GM21529 (cell line): ENCODE results near the gene TMCC1.
"Not testable (repeated sequence)": the region's sequence is repeated elsewhere in the genome, so short reads cannot be mapped to it uniquely, and the experiment has no call there.

Source experiments
- ATAC-seq: cut with Tn5 transposase; IDR thresholded peaks from one replicate; pipeline ENCODE4 v1.9.1; 2021; ENCODE audit not compliant: unreplicated experiment

TMCC1 gene

DNA sequence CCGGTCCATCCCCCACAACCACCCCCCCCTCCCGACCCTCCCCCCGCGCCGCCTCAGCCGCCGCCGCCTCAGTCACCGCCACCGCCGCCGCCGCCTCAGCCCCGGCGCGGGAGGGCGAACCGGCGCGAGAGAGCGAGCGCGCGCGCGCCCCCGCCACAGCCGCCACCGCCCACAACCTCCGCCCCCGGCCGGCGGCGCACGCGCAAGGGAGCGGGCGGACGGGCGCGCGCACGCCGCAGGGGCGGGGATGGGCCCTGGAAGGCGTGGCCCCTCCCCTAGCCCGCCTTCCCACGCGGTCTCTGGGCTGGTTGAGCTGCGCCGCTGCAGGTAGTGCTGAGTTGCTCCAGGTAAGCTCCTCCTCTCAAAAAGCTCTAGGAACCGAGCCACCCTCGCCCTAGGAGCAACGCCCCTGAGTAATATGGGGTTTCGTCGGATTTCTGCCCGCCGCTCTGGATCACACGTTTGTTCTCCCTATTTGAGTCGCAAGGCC lies at the start of gene TMCC1:
TSS of gene TMCC1 (minus strand) at position 131 of the 490 bp plus-strand sequence.
- ATAC-seq, result peak; percentile 79

DNA sequence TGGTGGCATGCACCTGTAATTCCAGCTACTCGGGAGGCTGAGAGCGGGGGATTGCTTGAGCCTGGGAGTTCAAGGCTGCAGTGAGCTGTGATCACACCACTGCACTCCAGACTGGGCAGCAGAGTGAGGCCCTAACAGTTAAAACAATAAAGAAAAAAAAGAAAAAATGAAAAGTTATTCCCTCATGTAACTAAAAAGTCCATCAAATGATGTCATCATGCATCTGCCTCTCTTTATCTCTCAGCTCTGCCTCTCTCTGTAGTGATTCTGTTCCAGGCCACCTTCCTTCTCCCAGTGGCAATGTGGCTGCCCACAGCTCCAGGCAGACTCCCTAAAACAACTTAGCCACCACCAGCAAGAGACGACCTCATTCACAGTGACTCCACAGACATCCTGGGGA lies 49.5 kb upstream of the TMCC1 start:
- ATAC-seq, result no peak

DNA sequence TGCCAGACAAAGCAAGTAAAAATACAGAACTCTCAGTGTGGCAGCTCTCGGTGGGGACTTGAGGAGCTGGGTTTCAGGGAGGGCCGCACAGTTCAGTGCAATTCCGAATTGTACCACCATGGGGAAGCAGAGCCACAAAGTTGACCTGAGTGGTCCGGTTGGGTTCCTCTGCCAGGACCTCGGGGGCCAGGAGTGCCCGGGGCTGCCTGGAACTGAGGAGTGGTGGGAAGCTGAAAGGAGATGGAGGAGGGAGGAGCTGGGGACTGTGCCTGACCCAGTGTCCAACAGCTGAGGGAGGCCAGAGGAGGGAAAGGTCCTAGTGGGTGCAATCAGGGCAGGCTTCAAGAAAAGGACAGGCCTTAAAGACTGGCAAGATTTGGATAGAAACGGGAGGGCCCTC lies 48.8 kb upstream of the TMCC1 start:
- ATAC-seq, result peak; percentile 59

DNA sequence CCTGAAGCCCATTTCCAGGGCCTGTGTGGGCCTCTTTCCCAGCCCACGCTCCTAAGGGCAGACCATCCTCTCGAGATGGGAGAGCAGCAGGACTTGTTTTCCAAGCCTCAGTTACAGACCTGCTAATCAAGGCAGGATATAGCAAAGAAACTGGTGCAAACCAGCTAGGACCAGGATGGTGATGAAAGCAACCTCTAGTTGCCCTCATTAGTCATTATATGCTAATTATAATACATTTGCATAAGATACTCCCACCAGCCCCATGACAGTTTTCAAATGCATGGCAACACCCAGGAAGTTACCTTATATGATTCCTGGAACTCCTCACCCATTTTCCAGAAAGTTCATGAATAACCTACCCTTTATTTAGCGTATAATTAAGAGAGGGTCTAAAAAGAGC lies 46.6 kb upstream of the TMCC1 start:
- ATAC-seq, result no peak

DNA sequence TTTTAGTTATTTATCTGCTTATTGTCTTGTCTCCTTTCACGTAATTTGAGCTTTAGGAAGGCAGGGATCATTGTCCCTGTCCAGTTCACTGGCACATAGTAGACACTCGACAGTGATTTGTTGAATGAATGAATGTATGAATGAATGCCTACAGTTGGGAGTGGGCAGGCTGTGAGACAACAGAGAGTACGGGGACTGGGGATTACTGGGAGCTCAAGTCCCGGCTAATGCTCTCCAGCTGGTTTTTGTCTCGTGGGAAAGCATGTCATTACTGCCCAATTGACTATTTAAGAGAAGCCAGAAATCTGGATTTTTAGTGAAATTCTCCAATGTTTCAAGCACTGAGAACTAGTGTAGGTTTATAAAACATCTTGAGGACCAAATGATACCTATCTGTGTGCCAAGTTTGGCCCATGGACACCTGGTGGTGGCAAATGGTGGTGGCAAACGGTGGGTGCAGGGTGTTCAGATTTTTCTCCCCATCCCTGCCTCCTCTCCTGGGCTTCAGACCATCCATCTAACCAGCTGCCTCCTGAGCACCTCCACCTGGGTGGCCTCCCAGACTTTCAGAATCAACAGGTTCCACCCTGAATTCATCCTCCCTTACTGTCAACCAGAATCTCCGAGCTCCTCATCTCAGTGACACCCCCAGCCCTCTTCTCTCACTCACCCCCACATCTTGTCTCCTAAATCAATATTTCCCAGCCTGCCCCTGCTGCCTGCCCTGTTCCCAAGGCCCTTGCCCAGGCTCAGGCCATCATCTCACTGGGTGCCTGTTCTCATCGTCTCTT lies 44.8 kb upstream of the TMCC1 start:
- no peak for ATAC-seq

DNA sequence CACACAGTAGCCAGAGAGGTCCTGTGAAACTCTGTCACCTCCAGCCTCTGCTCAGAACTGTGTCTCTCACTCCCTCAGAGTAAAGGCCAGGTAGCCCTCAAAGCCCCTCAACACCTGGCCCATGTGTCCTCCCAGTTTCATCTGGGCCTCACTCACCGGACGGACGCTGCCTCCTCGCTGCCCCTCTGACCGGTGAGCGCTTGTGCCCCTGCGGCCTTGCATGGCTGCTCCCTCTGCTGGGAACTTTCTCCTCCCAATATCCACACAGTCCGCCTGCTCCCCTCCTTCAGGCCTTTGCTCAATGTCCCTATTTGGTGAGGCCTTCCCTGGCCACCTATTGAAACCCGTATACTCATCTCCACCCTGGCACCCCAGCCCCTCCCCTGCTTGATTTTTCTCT lies 44.2 kb upstream of the TMCC1 start:
- ATAC-seq, result no peak

DNA sequence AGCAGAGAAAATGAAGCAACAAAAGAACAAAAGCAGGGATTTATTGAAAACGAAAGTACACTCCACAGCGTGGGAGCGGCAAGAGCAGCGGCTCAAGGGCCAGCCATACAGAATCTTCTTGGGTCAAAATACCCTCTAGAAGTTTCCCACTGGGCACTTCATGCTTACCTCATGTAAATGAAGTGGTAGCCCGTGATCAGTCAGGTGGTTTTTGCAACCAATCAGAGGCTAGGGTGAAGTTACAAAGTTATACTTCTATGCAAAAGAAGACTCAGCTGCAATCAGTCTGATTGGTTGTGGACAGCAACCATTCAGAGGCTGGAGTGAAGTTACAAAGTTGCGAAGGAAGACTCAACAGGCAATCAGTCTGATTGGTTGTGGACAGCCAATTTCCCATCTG lies 43.2 kb upstream of the TMCC1 start:
- no peak for ATAC-seq

DNA sequence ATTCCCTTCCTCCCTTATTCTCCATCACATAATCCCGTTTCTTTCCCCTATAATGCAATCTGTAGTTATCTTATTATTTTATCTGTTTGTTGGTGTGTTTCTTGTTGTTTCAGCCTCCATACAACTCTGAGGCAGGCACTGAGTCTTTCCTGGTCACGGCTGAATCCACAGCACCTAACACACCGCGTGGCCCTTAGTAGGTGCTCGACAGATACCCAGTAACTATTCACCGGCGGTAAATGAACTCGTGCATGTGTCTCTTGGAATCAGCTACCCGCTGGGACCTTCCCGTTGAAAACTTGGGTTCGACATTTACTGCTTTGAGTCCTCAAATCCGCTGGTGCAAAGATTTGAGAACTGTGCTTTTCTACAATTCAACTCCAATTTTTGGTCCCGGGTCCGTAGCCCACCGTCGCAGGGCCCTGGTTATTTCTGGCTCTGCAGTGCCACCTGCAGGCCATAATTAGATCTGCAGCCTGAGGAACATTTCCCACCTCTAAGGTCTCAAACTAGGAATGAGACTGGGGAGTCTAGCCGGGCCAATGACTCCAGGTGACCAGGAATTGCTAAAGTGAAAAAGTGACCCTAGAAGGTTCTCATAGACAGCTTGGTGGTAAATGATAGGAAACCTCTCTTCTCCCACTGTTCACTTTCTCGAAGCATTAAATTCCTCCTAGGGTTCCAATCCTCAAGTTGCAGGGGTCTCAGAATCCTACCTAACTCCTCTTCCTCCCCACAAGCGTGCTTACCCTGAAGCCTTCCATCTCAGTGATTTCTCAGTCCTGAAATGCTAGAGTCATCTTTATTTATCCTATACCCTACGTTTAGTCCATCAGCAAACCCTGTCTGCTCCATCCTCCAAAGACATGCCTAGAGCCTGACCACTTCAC lies 41.0 kb upstream of the TMCC1 start:
- no peak for ATAC-seq

DNA sequence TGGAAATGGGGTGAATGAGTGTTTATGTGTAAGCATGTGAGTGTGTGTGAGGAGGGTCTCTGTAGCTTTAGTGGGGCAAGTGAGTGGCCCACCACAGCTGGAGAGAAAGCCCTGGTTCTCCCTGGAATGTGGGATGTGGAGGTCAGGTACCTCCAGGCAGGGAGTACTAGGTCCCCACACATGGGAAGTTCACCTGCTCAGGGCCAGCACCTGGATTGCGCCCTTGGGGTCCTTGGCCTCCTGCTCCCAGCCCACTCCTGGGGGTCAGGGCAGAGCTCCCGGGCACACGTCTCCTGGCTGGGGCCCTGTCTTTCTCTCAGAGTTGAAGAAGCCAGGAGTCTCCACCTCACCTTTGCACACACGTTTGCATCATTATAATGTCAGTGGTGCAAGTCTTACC lies 40.0 kb upstream of the TMCC1 start:
- no peak for ATAC-seq

GRCh38 chr3:129929383-129929782 lies 35.9 kb upstream of the TMCC1 start:
- ATAC-seq, result no peak

GRCh38 chr3:129927072-129927471 lies 33.6 kb upstream of the TMCC1 start:
- no peak for ATAC-seq

DNA sequence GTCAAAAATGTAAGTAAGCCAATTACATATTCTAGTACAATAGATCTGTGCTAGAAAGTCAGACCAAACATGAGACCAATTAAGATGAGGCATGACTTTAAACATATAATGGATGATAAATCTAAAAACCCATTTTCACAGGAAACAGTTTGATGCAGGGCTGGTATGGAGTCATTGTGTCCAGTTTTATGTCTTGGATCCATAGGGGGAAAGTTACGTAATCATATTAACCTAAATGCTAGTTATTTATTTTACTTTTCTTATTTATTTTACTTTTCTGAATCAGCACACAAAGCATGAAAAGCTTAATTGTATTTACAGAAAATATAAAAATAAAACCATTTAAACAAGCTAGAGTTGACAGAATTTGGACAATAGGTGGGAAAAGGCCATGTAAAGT lies 26.3 kb upstream of the TMCC1 start:
- ATAC-seq, result no peak

- ATAC-seq, result no peak
Measured at GRCh38 chr3:129919357-129919756, 25.8 kb upstream of the TMCC1 start.

DNA sequence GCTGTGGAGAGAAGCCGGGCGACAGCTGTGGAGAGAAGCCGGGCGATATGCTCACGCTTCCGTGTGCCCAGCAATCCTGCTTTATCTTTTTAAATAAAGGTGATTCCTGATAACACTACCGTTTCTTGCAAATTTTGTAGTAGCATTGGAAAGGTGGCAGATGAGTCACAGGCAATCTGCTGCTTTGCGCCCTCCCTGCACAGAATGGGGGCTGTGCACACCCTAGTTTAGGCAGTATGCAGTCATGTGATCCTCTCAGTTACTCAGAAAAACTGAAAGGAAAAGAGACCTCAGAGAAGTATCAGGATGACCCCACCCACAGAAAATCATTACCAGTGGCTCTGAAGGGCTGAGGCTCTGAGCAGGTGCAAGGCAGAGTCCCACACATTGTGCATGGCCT lies 24.9 kb upstream of the TMCC1 start:
- ATAC-seq, result no peak

DNA sequence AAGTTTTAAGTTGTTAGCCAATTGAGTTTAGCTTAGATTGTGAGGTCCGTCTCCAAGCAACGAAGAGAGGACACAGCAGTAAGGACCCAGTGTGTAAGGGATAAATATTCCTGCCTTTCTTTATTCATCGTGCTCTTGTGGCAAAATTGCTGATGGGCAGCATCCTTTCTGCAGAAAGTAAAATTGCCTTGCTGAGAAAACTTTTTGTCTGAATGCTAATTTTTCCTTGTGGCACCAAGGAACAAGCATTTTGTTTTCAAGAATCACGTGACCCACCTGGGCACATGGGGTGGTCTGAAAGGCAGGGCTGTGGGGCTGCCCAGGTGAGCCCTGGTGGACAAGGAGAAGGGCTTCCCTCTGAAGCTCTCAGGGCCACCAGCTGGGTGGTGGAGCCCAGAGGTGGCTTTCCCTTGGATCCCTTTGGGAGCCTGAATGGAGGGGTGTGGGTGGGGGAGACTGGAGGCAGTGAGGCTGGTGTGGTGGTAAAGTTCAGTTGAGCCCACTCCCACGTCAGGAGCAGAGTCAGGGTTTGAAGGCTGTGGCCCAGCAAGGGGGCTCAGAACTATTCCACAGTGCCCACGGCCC lies 24.0 kb upstream of the TMCC1 start:
- ATAC-seq, result no peak

GRCh38 chr3:129913618-129914017 lies 20.1 kb upstream of the TMCC1 start:
- ATAC-seq, result no peak

GRCh38 chr3:129911261-129911861 lies 17.9 kb upstream of the TMCC1 start:
- ATAC-seq, result no peak

DNA sequence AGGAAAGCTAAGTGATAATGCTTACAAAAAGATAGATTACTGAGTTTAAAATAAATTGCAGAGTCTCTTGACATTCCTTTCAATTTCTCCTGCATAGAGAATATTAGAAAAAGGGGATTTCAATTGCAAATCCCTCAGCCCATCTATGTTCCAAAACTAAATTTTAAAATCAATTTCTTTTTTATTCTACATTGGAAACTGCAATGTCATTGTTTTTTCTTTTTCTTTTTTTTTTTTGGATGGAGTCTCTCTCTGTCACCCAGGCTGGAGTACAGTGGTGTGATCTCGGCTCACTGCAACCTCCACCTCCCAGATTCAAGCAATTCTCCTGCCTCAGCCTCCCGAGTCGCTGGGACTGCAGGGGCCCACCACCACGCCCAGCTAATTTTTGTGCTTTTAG lies 15.7 kb upstream of the TMCC1 start:
- ATAC-seq, result not testable (repeated sequence)

DNA sequence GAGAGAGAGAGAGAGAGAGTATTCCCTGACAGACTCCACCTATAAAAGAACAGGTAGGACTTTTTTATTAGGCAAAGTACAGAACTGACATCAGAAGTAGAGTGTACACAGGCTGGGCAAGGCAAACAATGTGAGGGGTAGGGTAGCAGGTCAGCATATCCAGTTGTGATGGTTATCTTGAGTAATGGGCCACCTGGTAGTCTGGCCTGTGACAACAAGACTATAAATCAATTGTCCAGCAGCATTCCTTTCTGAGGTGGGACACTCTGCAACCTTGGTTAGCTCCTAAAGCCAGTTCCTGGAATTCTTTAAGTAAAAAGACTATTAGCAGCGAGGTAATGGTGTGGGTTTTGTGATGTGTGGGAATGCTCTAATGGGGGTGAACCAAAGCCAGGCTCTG lies 14.9 kb upstream of the TMCC1 start:
- ATAC-seq, result no peak

GRCh38 chr3:129901272-129901671 lies 7.8 kb upstream of the TMCC1 start:
- ATAC-seq, result not testable (repeated sequence)

- ATAC-seq, result no peak
Measured at GRCh38 chr3:129897026-129897425, 3.5 kb upstream of the TMCC1 start.
